Measurements from ENCODE around the gene TMSB4X. TPM values are rescaled to one million over a fixed set of nuclear protein-coding genes. Genes with fewer than 3 reads are reported as not detected.
A peak's percentile ranks its signal among the peaks of the same experiment; 100 is the strongest.

TMSB4X gene
- total RNA-seq (2022) (1,007 and 1,095 TPM in 2 replicates), Bru-seq, nascent RNA (percentile 99 among the genes with signal in this experiment), BruChase-seq, experiment 1, labeled RNA remaining after a 2-hour chase (percentile 99 among the genes with signal in this experiment), BruChase-seq, experiment 2, labeled RNA remaining after a 6-hour chase (percentile 100 among the genes with signal in this experiment)
- long read RNA-seq, transcript TMSB4X-204 (3 exons, 628 nt): major isoform, 879 of 926 reads
- long read RNA-seq, transcript TMSB4X-203 (2 exons, 1,702 nt): minor isoform, 9 of 926 reads
- long read RNA-seq, partial matches to known transcripts: 38 of 926 reads
- long read RNA-seq, other reads (novel, unspliced or antisense): 0 of 926 reads

DNA sequence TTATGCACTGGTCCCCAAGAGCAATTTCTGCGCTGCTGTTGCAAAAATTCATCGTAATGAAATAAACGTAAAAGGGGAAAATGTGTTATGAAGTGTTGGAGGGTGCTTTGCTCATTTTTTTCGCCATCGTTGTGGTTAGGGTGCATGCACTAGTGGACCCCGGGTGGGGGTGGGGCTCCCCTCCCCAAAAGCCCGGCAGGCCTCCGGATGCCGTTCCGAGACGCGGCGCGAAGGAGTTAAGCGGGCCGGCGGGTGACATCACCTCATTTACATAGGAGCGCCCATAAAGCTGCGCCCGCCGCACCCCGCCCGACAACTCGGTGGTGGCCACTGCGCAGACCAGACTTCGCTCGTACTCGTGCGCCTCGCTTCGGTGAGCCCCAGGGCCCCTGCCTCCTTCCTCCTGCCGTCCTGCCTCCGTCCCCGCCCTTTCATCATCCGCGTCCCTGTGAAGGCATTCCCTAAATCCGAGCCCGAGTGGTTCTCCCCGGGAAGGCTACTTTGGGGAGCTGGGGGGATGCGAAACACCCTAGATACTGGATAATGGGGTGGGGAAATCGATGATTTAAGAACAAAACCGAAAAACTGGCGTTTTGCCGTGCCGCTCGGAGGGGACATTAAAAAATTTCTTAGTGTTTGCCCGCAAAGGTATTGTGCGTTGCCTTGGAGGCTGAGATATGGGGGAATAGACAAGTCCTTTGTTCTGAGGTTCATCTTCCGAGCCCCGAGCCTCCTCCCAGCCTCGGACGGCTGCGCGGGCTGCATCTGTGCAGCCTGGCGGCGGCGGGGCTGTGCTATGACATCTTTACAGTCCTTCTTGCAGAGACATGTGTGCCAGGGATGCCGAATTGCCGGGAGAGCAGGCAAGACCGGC lies at the start of gene TMSB4X:
Gene TMSB4X, plus strand, starts transcription at position 315 of the 874 bp plus-strand sequence.
- no peaks in the 10 kb centered on the region for H3K27me3 ChIP-seq (replicated peaks; ENCODE audit: control insufficient read depth, insufficient read depth, low read length)
- BruUV-seq (replicated peaks): TSS peak; percentile 82
- H3K36me3 ChIP-seq (ENCODE audit: control insufficient read depth, insufficient read depth, low read length): no peaks in the 10 kb centered on the region
- no peaks in the 10 kb centered on the region for H3K9me3 ChIP-seq
- POLR2A ChIA-PET: interaction anchor here (0.7 kb wide), 3 partner anchors 28 to 54 kb away, joined by 3 to 4 read pairs (median 3); no protein-coding TSS in a partner anchor
- H3K4me3 ChIP-seq (ENCODE audit: low read depth, low read length): peak within 1 kb of the TSS; percentile 67
- Mint-ChIP-seq H3K27ac (ENCODE audit: unreplicated experiment) (peak within 1 kb of the TSS; percentile 94), H3K4me3 (ENCODE audit: unreplicated experiment) (peak within 1 kb of the TSS; percentile 97), H3K4me1 (ENCODE audit: low read depth, unreplicated experiment) (peaks cover 10% of the 10 kb centered on the region), H3K9me3 (ENCODE audit: unreplicated experiment) (no peaks in the 10 kb centered on the region), H3K27me3 (ENCODE audit: insufficient read depth, unreplicated experiment) (no peaks in the 10 kb centered on the region), H3K36me3 (ENCODE audit: insufficient read depth, unreplicated experiment) (peaks cover 42% of the 10 kb centered on the region)
- intact Hi-C loops (cut with micrococcal nuclease; ENCODE audit: unreplicated experiment): loop anchor here (2.0 to 10.0 kb wide), 5 partner anchors 14 to 672 kb away; no protein-coding TSS in a partner anchor
- H3K4me1 ChIP-seq: peaks cover 10% of the 10 kb centered on the region
- CTCF ChIA-PET: interaction anchor here (1.0 kb wide), 1 partner anchor 28 kb away, joined by 4 read pairs; no protein-coding TSS in a partner anchor
- peak; percentile 83 to 85 for DNase-seq
- TF ChIP-seq, protein P1, sequence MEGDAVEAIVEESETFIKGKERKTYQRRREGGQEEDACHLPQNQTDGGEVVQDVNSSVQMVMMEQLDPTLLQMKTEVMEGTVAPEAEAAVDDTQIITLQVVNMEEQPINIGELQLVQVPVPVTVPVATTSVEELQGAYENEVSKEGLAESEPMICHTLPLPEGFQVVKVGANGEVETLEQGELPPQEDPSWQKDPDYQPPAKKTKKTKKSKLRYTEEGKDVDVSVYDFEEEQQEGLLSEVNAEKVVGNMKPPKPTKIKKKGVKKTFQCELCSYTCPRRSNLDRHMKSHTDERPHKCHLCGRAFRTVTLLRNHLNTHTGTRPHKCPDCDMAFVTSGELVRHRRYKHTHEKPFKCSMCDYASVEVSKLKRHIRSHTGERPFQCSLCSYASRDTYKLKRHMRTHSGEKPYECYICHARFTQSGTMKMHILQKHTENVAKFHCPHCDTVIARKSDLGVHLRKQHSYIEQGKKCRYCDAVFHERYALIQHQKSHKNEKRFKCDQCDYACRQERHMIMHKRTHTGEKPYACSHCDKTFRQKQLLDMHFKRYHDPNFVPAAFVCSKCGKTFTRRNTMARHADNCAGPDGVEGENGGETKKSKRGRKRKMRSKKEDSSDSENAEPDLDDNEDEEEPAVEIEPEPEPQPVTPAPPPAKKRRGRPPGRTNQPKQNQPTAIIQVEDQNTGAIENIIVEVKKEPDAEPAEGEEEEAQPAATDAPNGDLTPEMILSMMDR (IDR thresholded peaks at IDR 0.05; ENCODE audit: insufficient read depth in 1 of 2, low read depth in 1 of 2, low read length in 1 of 2, severe bottlenecking in 1 of 2, unreplicated experiment in 1 of 2): no peak

DNA sequence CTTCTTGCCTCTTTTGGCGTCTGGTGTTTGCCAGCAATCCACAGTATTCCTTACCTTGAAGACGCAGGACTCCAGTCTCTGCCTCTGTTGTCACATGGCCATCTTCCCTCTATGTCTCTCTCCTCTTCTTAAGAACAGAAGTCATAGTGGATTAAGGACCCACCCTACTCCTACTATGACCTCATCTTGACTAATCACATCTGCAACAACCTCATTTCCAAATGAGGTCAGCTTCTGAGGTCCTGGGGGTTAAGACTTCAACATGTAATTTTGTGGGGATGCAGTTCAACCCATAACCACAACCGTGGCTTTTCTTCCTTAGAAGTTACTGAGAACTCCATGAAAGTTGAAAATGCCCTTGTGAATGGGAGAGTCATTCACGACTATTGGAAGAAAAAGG lies 45.2 kb upstream of the TMSB4X start:
- TF ChIP-seq, protein P1 (IDR thresholded peaks at IDR 0.05; ENCODE audit: insufficient read depth in 1 of 2, low read depth in 1 of 2, low read length in 1 of 2, severe bottlenecking in 1 of 2, unreplicated experiment in 1 of 2): no peak
- H3K4me3 Mint-ChIP-seq (ENCODE audit: unreplicated experiment): no peak overlapping the region
- Histone ChIP-seq H3K4me1 (no peaks in the 10 kb centered on the region), H3K36me3 (ENCODE audit: control insufficient read depth, insufficient read depth, low read length) (no peaks in the 10 kb centered on the region), H3K9me3 (no peaks in the 10 kb centered on the region), H3K27me3 (replicated peaks; ENCODE audit: control insufficient read depth, insufficient read depth, low read length) (no peaks in the 10 kb centered on the region), H3K4me3 (ENCODE audit: low read depth, low read length) (no peak overlapping the region)
- H3K27me3 Mint-ChIP-seq (ENCODE audit: insufficient read depth, unreplicated experiment): no peaks in the 10 kb centered on the region
- intact Hi-C loops (cut with micrococcal nuclease; ENCODE audit: unreplicated experiment): no loop called here
- no peaks in the 10 kb centered on the region for H3K9me3 Mint-ChIP-seq (ENCODE audit: unreplicated experiment)
- no peak for DNase-seq
- no TSS peak for BruUV-seq (replicated peaks)
- H3K27ac Mint-ChIP-seq (ENCODE audit: unreplicated experiment): no peak overlapping the region
- H3K36me3 Mint-ChIP-seq (ENCODE audit: insufficient read depth, unreplicated experiment): no peaks in the 10 kb centered on the region
- H3K4me1 Mint-ChIP-seq (ENCODE audit: low read depth, unreplicated experiment): no peaks in the 10 kb centered on the region
- ChIA-PET CTCF (interaction anchor here (0.7 kb wide), 1 partner anchor 77 kb away, joined by 3 read pairs; no protein-coding TSS in a partner anchor), POLR2A (no interaction called here)

DNA sequence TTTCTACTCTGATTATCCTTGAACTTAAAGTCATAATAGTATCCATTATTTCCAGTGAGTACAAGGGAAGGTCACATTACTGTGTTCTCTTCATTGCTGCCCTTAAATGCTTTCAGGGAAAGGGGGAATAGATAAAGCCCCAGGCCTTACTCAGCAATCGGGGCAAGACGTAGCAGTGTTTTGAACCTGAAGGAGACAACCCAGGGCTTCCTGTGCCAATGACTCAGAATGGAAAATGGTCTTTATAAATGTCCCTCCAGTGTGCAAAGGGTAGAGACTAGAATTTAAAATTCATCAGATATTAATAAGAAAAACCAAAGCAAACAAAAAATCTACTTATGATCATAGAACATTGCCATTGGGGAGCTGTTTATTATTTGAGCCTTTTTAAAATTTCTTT lies 44.8 kb upstream of the TMSB4X start:
- ChIA-PET POLR2A (no interaction called here), CTCF (no interaction called here)
- Mint-ChIP-seq H3K27ac (ENCODE audit: unreplicated experiment) (no peak overlapping the region), H3K4me1 (ENCODE audit: low read depth, unreplicated experiment) (no peaks in the 10 kb centered on the region), H3K4me3 (ENCODE audit: unreplicated experiment) (no peak overlapping the region), H3K36me3 (ENCODE audit: insufficient read depth, unreplicated experiment) (no peaks in the 10 kb centered on the region), H3K9me3 (ENCODE audit: unreplicated experiment) (no peaks in the 10 kb centered on the region), H3K27me3 (ENCODE audit: insufficient read depth, unreplicated experiment) (no peaks in the 10 kb centered on the region)
- no peaks in the 10 kb centered on the region for H3K36me3 ChIP-seq (ENCODE audit: control insufficient read depth, insufficient read depth, low read length)
- no peaks in the 10 kb centered on the region for H3K27me3 ChIP-seq (replicated peaks; ENCODE audit: control insufficient read depth, insufficient read depth, low read length)
- DNase-seq: no peak
- intact Hi-C loops (cut with micrococcal nuclease; ENCODE audit: unreplicated experiment): no loop called here
- BruUV-seq (replicated peaks): no TSS peak
- TF ChIP-seq, protein P1 (IDR thresholded peaks at IDR 0.05; ENCODE audit: insufficient read depth in 1 of 2, low read depth in 1 of 2, low read length in 1 of 2, severe bottlenecking in 1 of 2, unreplicated experiment in 1 of 2): no peak
- no peaks in the 10 kb centered on the region for H3K9me3 ChIP-seq
- H3K4me1 ChIP-seq: no peaks in the 10 kb centered on the region
- H3K4me3 ChIP-seq (ENCODE audit: low read depth, low read length): no peak overlapping the region
